Measurements from ENCODE around the gene RMDN3.
A peak's percentile ranks its signal among the peaks of the same experiment; 100 is the strongest.

The RMDN3 gene

GRCh38 chr15:40694688-40695468, 60.2 kb downstream of the RMDN3 start, which contains the start of gene RAD51:
TSS of gene RAD51 (plus strand) at chr15:40695174. CDS start at chr15:40698759, 3,585 bp downstream.
- H3K36me3 ChIP-seq (ENCODE audit: insufficient read depth, low read length), result peaks cover 7% of the 10 kb centered on the region

DNA sequence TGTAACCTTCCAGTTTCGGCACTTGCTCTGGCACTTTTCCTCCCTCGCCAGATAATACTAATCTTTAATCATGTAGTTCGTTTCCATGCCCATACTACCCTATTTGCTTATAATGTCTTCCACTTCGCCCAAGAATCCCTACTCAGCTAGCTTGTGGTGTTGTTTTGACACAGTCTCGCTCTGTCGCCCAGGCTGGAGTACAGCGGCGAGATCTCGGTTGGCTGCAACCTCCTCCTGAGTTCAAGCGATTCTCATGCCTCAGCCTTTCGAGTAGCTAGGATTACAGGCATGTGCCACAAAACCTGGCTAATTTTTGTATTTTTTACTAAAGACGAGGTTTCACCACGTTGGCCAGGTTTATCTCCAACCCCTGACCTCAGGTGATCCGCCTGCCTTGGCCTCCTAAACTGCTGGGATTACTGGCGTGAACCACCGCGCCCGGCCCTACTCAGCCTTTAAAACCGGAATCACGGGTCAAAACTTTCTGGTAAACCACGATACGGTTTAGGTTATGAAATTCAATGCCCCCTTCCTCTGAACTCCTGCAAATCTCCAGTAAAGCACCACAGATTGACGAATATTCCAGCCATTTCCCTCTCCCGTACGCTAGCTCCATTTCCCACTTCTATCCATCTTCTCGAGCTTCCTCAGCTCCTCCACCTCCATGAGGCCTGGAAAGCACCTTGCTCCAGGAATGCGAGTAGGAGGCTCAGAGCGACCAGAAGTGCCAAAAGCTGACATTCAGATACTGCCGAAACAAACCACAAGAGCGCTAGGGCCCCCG, 61.0 kb downstream of the RMDN3 start:
- peaks cover 11% of the 10 kb centered on the region for H3K4me1 ChIP-seq (ENCODE audit: control insufficient read depth, insufficient read depth, low read length, unreplicated experiment)
- no peaks in the 10 kb centered on the region for H3K27me3 ChIP-seq (ENCODE audit: insufficient read depth, low read length)
- no peaks in the 10 kb centered on the region for H3K36me3 ChIP-seq (ENCODE audit: insufficient read depth, low read length)
- peak overlapping the region; percentile 88 for H3K4me3 ChIP-seq (ENCODE audit: low read depth, low read length)
- H3K79me2 ChIP-seq (ENCODE audit: control insufficient read depth, insufficient read depth, low read length, unreplicated experiment), result peaks cover 25% of the 10 kb centered on the region
- H3K27ac ChIP-seq (ENCODE audit: low read depth, low read length), result peak overlapping the region; percentile 86
- peak overlapping the region; percentile 86 for H2AFZ ChIP-seq (ENCODE audit: low read length, unreplicated experiment)

More at GRCh38 chr15:40694688-40695468, 60.2 kb downstream of the RMDN3 start, which contains the start of gene RAD51:
- Histone ChIP-seq H3K27ac (ENCODE audit: low read depth, low read length) (peak within 1 kb of the TSS; percentile 86), H3K27me3 (ENCODE audit: insufficient read depth, low read length) (no peaks in the 10 kb centered on the region), H2AFZ (ENCODE audit: low read length, unreplicated experiment) (peak within 1 kb of the TSS; percentile 91), H3K4me3 (ENCODE audit: low read depth, low read length) (peak within 1 kb of the TSS; percentile 88), H3K79me2 (ENCODE audit: control insufficient read depth, insufficient read depth, low read length, unreplicated experiment) (peaks cover 25% of the 10 kb centered on the region), H3K4me1 (ENCODE audit: control insufficient read depth, insufficient read depth, low read length, unreplicated experiment) (peaks cover 11% of the 10 kb centered on the region)

DNA sequence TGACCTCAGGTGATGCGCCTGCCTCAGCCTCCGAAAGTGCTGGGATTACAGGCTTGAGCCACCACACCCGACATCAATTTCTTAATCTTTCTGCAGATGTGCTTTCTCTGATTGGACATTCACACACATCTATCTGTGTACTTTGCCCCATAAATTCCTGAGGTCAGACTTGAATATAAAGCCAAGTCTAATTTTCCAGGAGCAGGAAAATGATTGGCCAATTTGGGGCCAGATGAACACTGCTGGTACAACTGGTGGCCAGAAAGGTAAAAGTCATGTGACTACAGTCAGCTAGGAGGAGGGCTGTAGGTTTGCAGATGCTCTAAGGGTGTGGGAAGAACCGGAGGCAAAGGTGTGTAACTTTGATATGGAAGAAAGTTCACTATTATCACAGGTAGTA, 63.3 kb downstream of the RMDN3 start:
- Histone ChIP-seq H3K27me3 (ENCODE audit: insufficient read depth, low read length) (no peaks in the 10 kb centered on the region), H3K79me2 (ENCODE audit: control insufficient read depth, insufficient read depth, low read length, unreplicated experiment) (peaks cover 16% of the 10 kb centered on the region), H3K27ac (ENCODE audit: low read depth, low read length) (no peak overlapping the region), H2AFZ (ENCODE audit: low read length, unreplicated experiment) (no peak overlapping the region), H3K36me3 (ENCODE audit: insufficient read depth, low read length) (no peaks in the 10 kb centered on the region), H3K4me3 (ENCODE audit: low read depth, low read length) (no peak overlapping the region), H3K4me1 (ENCODE audit: control insufficient read depth, insufficient read depth, low read length, unreplicated experiment) (peaks cover 10% of the 10 kb centered on the region)

- peaks cover 3% of the 10 kb centered on the region for H3K4me1 ChIP-seq (ENCODE audit: control insufficient read depth, insufficient read depth, low read length, unreplicated experiment)
Observed at GRCh38 chr15:40688932-40689799, 65.9 kb downstream of the RMDN3 start.

More at GRCh38 chr15:40688932-40689799, 65.9 kb downstream of the RMDN3 start:
- Histone ChIP-seq H3K36me3 (ENCODE audit: insufficient read depth, low read length) (no peaks in the 10 kb centered on the region), H3K4me3 (ENCODE audit: low read depth, low read length) (no peak overlapping the region), H2AFZ (ENCODE audit: low read length, unreplicated experiment) (no peak overlapping the region), H3K79me2 (ENCODE audit: control insufficient read depth, insufficient read depth, low read length, unreplicated experiment) (no peaks in the 10 kb centered on the region), H3K27me3 (ENCODE audit: insufficient read depth, low read length) (no peaks in the 10 kb centered on the region), H3K27ac (ENCODE audit: low read depth, low read length) (no peak overlapping the region)
